HUES64 (cell line): ENCODE data around the gene MYOZ3.

Experiments
- H3K27ac ChIP-seq: 2 replicates; pipeline ENCODE4 v1.7.0; 2013; ENCODE audit warnings: low read depth, low read length, inconsistent platforms
- H3K27me3 ChIP-seq: 2 replicates; pipeline ENCODE4 v1.6.1; 2013; ENCODE audit warnings: mild to moderate bottlenecking, low read length; ENCODE audit not compliant: insufficient read depth
- H3K36me3 ChIP-seq: 2 replicates; pipeline ENCODE4 v1.6.1; 2013; ENCODE audit warnings: mild to moderate bottlenecking, low read length; ENCODE audit not compliant: insufficient read depth
- H3K4me1 ChIP-seq: 2 replicates; pipeline ENCODE4 v1.6.1; 2013; ENCODE audit warnings: mild to moderate bottlenecking, low read length, moderate library complexity; ENCODE audit not compliant: insufficient read depth
- H3K4me3 ChIP-seq: 2 replicates; pipeline ENCODE4 v1.5.1; 2013; ENCODE audit warnings: mild to moderate bottlenecking, low read length, moderate library complexity
- H3K9ac ChIP-seq: 2 replicates; pipeline ENCODE4 v1.6.1; 2013; ENCODE audit warnings: mild to moderate bottlenecking, low read depth, low read length
- H3K9me3 ChIP-seq: 2 replicates; pipeline ENCODE4 v1.6.1; 2013; ENCODE audit warnings: low read depth, low read length; ENCODE audit not compliant: insufficient read depth
- WGBS: fragments of 150-250, 120-280 bp; methylation state at CpG from one replicate; pipeline ENCODE4 v1.1.7; 2013; ENCODE audit warnings: missing lambda C conversion rate; 5-methylcytosine and 5-hydroxymethylcytosine counted together

Gene MYOZ3

GRCh38 chr5:150653762-150654556 lies 7.1 kb upstream of the MYOZ3 start:
- no peaks in the 10 kb centered on the region for H3K9me3 ChIP-seq
- no peak overlapping the region for H3K4me3 ChIP-seq
- H3K36me3 ChIP-seq, result no peaks in the 10 kb centered on the region
- peaks cover 4% of the 10 kb centered on the region; the same call in 1 of the 2 replicates for H3K4me1 ChIP-seq
- H3K9ac ChIP-seq, result no peak overlapping the region
- 0 out of 2 replicates have a peak, but pooled peaks cover 5% of the 10 kb centered on the region for H3K27me3 ChIP-seq
- H3K27ac ChIP-seq, result no peak overlapping the region
- 95% methylated on average over 2 of the region's 2 CpGs for WGBS

GRCh38 chr5:150655221-150655620 lies 5.8 kb upstream of the MYOZ3 start:
- no peaks in the 10 kb centered on the region for H3K9me3 ChIP-seq
- no peak overlapping the region for H3K4me3 ChIP-seq
- no peaks in the 10 kb centered on the region for H3K36me3 ChIP-seq
- peaks cover 6% of the 10 kb centered on the region; the same call in 1 of the 2 replicates for H3K4me1 ChIP-seq
- 0 out of 2 replicates have a peak, but pooled peaks cover 5% of the 10 kb centered on the region for H3K27me3 ChIP-seq
- 97% methylated on average over 3 of the region's 3 CpGs for WGBS
- no peak overlapping the region for H3K27ac ChIP-seq
- no peak overlapping the region for H3K9ac ChIP-seq

- Histone ChIP-seq H3K27me3 (0 out of 2 replicates have a peak, but pooled peaks cover 5% of the 10 kb centered on the region), H3K4me1 (peaks cover 16% of the 10 kb centered on the region), H3K36me3 (no peaks in the 10 kb centered on the region), H3K4me3 (peak overlapping the region; percentile 72), H3K9me3 (no peaks in the 10 kb centered on the region), H3K27ac (no peak overlapping the region), H3K9ac (peak overlapping the region; percentile 78)
- 1% methylated on average over 99 of the region's 99 CpGs for WGBS
Observed at GRCh38 chr5:150656191-150657132, 4.6 kb upstream of the MYOZ3 start.

GRCh38 chr5:150658121-150658520 lies 2.9 kb upstream of the MYOZ3 start:
- H3K4me3 ChIP-seq, result no peak overlapping the region
- H3K27ac ChIP-seq, result no peak overlapping the region
- WGBS, result 93% methylated on average over 4 of the region's 4 CpGs

GRCh38 chr5:150658699-150659265 lies 2.3 kb upstream of the MYOZ3 start:
- H3K4me3 ChIP-seq, result no peak overlapping the region
- no peaks in the 10 kb centered on the region for H3K36me3 ChIP-seq
- H3K9ac ChIP-seq, result no peak overlapping the region
- 0 out of 2 replicates have a peak, but pooled peaks cover 5% of the 10 kb centered on the region for H3K27me3 ChIP-seq
- 64% methylated on average over 3 of the region's 3 CpGs for WGBS
- peaks cover 13% of the 10 kb centered on the region for H3K4me1 ChIP-seq
- no peaks in the 10 kb centered on the region for H3K9me3 ChIP-seq
- no peak overlapping the region for H3K27ac ChIP-seq

More at GRCh38 chr5:150658121-150658520, 2.9 kb upstream of the MYOZ3 start:
- no peak overlapping the region for H3K9ac ChIP-seq
- H3K36me3 ChIP-seq, result no peaks in the 10 kb centered on the region
- peaks cover 13% of the 10 kb centered on the region for H3K4me1 ChIP-seq
- no peaks in the 10 kb centered on the region for H3K9me3 ChIP-seq
- H3K27me3 ChIP-seq, result 0 out of 2 replicates have a peak, but pooled peaks cover 5% of the 10 kb centered on the region

GRCh38 chr5:150659360-150660107 lies 1.5 kb upstream of the MYOZ3 start:
- 95% methylated on average over 11 of the region's 11 CpGs for WGBS
- Histone ChIP-seq H3K27ac (no peak overlapping the region), H3K27me3 (0 out of 2 replicates have a peak, but pooled peaks cover 5% of the 10 kb centered on the region), H3K9me3 (no peaks in the 10 kb centered on the region), H3K4me1 (peaks cover 13% of the 10 kb centered on the region), H3K9ac (no peak overlapping the region), H3K36me3 (no peaks in the 10 kb centered on the region), H3K4me3 (no peak overlapping the region)

GRCh38 chr5:150660108-150660831 lies 781 bp upstream of the MYOZ3 start:
- Histone ChIP-seq H3K36me3 (no peaks in the 10 kb centered on the region), H3K4me3 (no peak overlapping the region), H3K9ac (no peak overlapping the region), H3K27me3 (0 out of 2 replicates have a peak, but pooled peaks cover 5% of the 10 kb centered on the region), H3K4me1 (peaks cover 13% of the 10 kb centered on the region), H3K27ac (no peak overlapping the region), H3K9me3 (no peaks in the 10 kb centered on the region)
- 58% methylated on average over 4 of the region's 4 CpGs for WGBS

- no peaks in the 10 kb centered on the region for H3K36me3 ChIP-seq
- no peak overlapping the region for H3K4me3 ChIP-seq
- H3K27ac ChIP-seq, result no peak overlapping the region
- WGBS, result 92% methylated on average over 10 of the region's 10 CpGs
- peaks cover 13% of the 10 kb centered on the region for H3K4me1 ChIP-seq
- H3K9me3 ChIP-seq, result no peaks in the 10 kb centered on the region
- 0 out of 2 replicates have a peak, but pooled peaks cover 5% of the 10 kb centered on the region for H3K27me3 ChIP-seq
- no peak overlapping the region for H3K9ac ChIP-seq
Observed at GRCh38 chr5:150661821-150662596, 958 bp downstream of the MYOZ3 start.

- Histone ChIP-seq H3K27me3 (no peaks in the 10 kb centered on the region), H3K9ac (no peak overlapping the region), H3K4me3 (no peak overlapping the region), H3K27ac (no peak overlapping the region), H3K4me1 (peaks cover 13% of the 10 kb centered on the region), H3K36me3 (0 out of 2 replicates have a peak, but pooled peaks cover under 1% of the 10 kb centered on the region), H3K9me3 (no peaks in the 10 kb centered on the region)
- 89% methylated on average over 3 of the region's 4 CpGs for WGBS
Observed at GRCh38 chr5:150662731-150663516, 1.9 kb downstream of the MYOZ3 start.
